GM19193 (cell line): Measurements from ENCODE around the gene OLR1.

Experiments used
- POLR2A ChIP-seq: IDR thresholded peaks from 4 replicates; pipeline ENCODE4 v1.6.1; 2011; ENCODE audit not compliant: insufficient read depth, insufficient read length; ENCODE audit errors: extremely low read depth

OLR1 gene

GRCh38 chr12:10171973-10172728, at the start of gene OLR1:
OLR1 (minus strand) TSS chr12:10172132; CDS start chr12:10172077, 55 bp downstream.
- no peak for TF ChIP-seq POLR2A

GRCh38 chr12:10220398-10221077, 48.6 kb upstream of the OLR1 start:
- TF ChIP-seq POLR2A = no peak

- TF ChIP-seq POLR2A = no peak
Measured at GRCh38 chr12:10218021-10218420, 46.1 kb upstream of the OLR1 start.

GRCh38 chr12:10215436-10215835, 43.5 kb upstream of the OLR1 start:
- no peak for TF ChIP-seq POLR2A

- TF ChIP-seq POLR2A = no peak
Measured at GRCh38 chr12:10214895-10215267, 42.9 kb upstream of the OLR1 start.

DNA sequence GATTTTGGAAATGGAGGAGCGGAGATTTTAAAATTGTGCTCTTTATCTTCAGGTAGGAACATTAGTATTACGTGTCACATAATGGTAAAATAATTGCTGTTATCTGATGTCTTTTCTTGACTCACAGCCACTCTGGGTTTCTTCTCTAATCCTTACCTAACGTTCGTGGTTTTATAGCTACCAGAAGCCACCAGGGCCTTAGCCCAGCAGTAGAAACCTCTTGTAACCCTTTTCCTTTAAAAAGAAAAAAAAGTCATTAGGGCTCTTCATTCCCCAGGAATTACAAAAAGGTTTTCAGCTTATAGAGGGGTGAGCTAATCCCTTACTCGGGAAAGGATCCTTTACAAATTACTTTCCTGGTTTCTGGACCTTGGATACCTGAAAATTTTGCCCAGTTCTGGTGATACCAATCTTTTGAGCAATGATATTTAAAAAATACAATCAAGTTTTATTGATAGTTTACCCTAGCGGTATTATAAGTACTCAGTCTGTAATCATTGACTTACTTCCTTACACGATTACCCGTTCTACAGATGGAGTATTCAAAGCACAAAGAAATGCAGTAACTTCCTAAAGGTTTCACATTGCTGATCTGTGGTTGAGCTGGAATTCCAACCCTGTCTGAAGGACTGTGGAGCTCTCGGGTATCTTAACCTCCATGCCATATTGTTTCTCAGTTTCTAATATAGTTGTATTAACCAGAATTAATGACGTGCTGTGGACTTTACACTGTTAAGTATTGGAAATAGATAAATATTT, 42.4 kb upstream of the OLR1 start:
- no peak for TF ChIP-seq POLR2A

DNA sequence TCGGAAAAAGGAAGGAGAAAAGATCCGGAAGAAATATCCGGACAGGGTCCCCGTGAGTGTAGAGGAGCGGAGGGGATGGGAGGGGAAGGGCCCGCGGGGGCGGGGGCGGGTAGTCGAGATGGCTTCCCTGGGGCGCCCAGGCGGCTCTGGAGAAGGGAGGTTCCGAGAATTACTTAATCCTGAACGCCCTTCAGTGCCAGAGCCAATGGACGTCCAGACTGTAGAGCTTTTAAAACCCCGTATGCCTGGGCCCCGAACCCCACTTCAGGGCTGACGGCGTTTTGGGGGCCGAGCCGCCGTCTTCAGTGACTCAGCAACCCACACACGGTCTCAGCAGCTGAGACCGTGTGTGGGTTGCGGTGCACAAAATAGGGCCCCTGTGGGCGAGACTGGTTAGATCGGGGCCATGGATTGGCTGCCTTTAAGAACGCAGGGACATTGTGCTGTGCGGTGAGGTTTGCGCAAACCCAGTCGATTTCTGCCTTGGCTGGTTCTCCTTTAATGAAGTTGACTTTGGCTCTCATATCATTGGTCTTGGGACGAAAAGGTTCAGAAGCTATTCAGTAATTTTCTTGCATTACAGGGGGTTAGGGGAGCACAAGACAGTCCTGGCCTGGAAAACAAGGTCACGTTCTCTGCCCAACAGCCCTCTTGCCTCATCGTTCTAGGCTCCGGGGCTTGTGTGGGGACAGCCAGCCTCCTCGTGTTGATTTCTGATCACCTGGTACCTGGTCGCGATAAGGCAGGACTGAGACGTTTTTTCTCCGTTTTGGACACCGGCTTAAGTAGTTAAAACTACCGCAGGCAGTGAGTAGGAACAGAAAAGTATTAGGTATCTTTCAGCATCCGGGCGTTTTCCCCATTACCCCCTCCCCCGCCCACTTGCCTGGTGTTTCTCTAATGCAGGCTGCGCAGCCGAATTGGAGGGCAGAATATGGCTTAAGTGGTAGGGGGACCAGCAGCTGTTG, 41.5 kb upstream of the OLR1 start:
- TF ChIP-seq POLR2A = peak; percentile 39

DNA sequence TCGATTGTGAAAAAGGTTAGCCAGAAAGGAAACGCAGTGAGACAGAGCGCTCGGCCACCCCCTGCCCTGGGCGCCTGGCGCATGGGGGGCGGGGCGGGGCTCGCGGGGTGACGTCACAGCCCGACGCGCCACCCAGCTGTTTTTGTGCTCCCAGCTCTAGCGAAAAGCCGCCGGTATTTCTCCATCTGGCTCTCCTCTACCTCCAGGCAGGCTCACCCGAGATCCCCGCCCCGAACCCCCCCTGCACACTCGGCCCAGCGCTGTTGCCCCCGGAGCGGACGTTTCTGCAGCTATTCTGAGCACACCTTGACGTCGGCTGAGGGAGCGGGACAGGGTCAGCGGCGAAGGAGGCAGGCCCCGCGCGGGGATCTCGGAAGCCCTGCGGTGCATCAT, 40.8 kb upstream of the OLR1 start, which contains the start of gene GABARAPL1:
GABARAPL1 (plus strand) TSS at position 139 of the 393 bp plus-strand sequence; CDS start at position 392, 253 bp downstream.
- TF ChIP-seq POLR2A = no peak

DNA sequence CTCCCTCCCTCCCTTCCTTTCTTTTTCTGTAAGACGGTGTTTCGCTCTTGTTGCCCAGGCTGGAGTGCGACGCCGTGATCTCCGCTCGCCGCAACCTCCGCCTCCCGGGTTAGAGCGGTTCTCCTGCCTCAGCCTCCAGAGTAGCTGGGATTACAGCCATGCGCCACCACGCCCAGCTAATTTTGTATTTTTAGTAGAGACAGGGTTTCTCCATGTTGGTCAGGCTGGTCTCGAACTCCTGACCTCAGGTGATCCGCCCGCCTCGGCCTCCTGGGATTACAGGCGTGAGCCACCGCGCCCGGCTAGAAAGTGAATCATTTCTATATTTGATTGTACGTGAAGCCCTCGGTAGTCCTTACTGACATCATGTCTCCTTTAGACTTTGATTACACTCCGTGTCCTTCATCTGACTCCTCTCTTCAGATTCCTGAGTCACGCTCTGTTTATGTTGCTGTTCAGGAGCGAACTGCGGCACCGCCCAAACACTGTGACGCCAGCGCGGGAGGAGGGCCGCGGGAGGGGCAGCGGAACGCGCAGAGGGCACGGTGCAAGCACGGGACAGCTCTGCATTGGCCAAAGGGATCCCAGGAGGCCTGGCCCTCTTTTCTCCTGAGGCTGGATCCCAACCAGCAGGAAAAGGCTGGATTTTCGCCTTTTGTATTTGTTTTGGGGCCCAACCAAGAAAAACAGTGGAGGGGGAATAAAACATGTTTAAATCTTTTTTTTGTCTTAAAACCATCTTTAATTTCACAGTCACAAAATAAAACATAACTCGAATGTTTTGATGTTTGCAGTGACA, 40.2 kb upstream of the OLR1 start:
- no peak for TF ChIP-seq POLR2A

- TF ChIP-seq POLR2A = no peak
Measured at GRCh38 chr12:10211101-10211939, 39.4 kb upstream of the OLR1 start.

- TF ChIP-seq POLR2A = no peak
Measured at GRCh38 chr12:10210225-10210624, 38.3 kb upstream of the OLR1 start.

- no peak for TF ChIP-seq POLR2A
Measured at GRCh38 chr12:10207136-10207535, 35.2 kb upstream of the OLR1 start.

DNA sequence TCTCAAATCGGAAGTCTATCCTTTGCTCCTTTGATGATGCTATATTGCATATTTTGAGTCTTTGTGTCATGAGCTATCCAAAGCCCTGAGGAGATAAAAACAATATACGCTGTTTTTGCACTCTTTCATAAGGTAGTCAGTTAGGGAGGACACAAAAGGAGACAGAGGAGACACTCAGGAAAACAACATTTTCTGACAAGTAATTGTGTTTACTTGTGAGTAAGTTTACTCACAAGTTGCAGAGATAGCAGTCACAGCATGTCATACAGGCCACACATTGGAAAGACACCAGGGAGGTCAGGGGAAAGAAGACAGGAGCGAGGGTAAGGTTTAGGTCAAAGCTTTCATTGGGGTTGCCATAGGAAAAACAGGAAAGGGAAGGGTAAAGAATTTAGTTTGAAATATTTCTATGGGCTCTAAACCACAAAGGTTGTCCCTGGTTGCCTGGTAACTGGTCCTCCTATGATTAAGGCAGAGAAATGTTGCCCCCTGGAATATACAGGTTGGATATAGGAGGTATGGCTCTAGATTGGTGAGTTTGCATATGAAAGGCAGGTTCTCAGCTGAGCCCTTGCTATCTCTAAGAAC, 33.4 kb upstream of the OLR1 start:
- no peak for TF ChIP-seq POLR2A

GRCh38 chr12:10197879-10198278, 25.9 kb upstream of the OLR1 start:
- TF ChIP-seq POLR2A = no peak
